ENCODE measurements around the gene SPATS2L.

DNA sequence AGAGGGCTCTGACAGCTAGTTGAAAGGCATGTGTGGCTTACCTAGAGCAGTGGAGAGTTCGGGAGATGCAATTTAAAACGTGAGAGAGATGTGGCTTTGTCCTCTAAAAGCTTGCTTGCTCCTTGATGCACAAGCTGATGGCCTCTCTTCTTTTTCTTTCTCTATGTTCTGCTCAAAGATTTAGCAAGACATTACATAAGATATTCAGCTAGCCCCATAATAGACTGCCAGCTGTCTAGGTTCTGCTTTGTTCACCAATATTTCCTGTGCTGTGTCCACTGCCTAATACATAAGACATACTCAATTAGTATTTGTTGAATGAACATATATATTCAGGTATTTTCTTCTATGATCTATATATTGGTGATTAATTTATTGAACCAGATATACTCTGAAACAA lies 31.1 kb downstream of the SPATS2L start:
- TF ChIP-seq, protein P1, sequence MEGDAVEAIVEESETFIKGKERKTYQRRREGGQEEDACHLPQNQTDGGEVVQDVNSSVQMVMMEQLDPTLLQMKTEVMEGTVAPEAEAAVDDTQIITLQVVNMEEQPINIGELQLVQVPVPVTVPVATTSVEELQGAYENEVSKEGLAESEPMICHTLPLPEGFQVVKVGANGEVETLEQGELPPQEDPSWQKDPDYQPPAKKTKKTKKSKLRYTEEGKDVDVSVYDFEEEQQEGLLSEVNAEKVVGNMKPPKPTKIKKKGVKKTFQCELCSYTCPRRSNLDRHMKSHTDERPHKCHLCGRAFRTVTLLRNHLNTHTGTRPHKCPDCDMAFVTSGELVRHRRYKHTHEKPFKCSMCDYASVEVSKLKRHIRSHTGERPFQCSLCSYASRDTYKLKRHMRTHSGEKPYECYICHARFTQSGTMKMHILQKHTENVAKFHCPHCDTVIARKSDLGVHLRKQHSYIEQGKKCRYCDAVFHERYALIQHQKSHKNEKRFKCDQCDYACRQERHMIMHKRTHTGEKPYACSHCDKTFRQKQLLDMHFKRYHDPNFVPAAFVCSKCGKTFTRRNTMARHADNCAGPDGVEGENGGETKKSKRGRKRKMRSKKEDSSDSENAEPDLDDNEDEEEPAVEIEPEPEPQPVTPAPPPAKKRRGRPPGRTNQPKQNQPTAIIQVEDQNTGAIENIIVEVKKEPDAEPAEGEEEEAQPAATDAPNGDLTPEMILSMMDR (IDR thresholded peaks at IDR 0.05) = no peak
- no peak for TF ChIP-seq POLR2A (IDR thresholded peaks at IDR 0.05)

Measured in prostate gland (tissue), 2 donors.